HCT116 (cell line): ENCODE results near the gene REXO5. TPM values are rescaled to one million over a fixed set of nuclear protein-coding genes. Genes with fewer than 3 reads are reported as not detected.
A peak's percentile ranks its signal among the peaks of the same experiment; 100 is the strongest.

ENCODE experiments used
- ATAC-seq: fragments of 200-7000 bp; cut with Tn5 transposase; 2 replicates; pipeline ENCODE4 v1.9.1; 2020; ENCODE audit warnings: mild to moderate bottlenecking, moderate library complexity
- BruUV-seq: library from RNA; stranded (reverse); fragments of 400-500 nt; replicated peaks from 2 replicates; lab custom pipeline; 2021; lab: Mats Ljungman, UMichigan
- CTCF ChIA-PET: fragments of 300-600 bp; sonication (Branson Sonifier 250); formaldehyde crosslinking; loops from one replicate; lab custom pipeline; 2021; ENCODE audit warnings: antibody characterized with exemption; lab: Charles Lee
- POLR2A ChIA-PET: fragments of 300-600, 350-600 bp; sonication (Branson Sonifier 250); formaldehyde crosslinking; loops from one replicate; lab custom pipeline; 2021; ENCODE audit warnings: antibody characterized with exemption; lab: Charles Lee
- RAD21 ChIA-PET, 2 experiments: fragments of 300-600 bp; sonication (Branson Sonifier 250); formaldehyde crosslinking; loops; one replicate each; lab custom pipeline; 2023; ENCODE audit warnings: low total read pairs in 2 of 2; ENCODE audit not compliant: uncharacterized antibody in 2 of 2, unreplicated experiment in 2 of 2, low non-redundant PET in 1 of 2; lab: Charles Lee
- DNase-seq: peaks from one replicate; pipeline ENCODE4 v3.0.0-alpha.2; 2010; ENCODE audit warnings: low read depth, low spot score
- H2AFZ ChIP-seq: fragments of 200-600 bp; shearing (Covaris generic), sonication (generic); 2 replicates; pipeline ENCODE4 v1.6.1; 2017; ENCODE audit warnings: low read depth, mixed run types, mixed read lengths, antibody characterized with exemption, low read length; ENCODE audit not compliant: poor library complexity, severe bottlenecking
- H3K27ac ChIP-seq: 2 replicates; pipeline ENCODE4 v1.5.1; 2012; ENCODE audit warnings: low read depth, low read length
- H3K27me3 ChIP-seq: fragments of 200-600 bp; sonication (generic); 2 replicates; pipeline ENCODE4 v1.6.1; 2016; ENCODE audit warnings: mixed run types, low read length, mixed read lengths; ENCODE audit not compliant: insufficient read depth
- H3K36me3 ChIP-seq, 2 experiments: fragments of 200-500 bp in 1 of 2; fragments of 200-600 bp in 1 of 2; sonication (Bioruptor generic) in 1 of 2; sonication (generic) in 1 of 2; 2 replicates each; pipeline versions ENCODE4 v1.5.1 to v1.6.1; 2014 to 2016; ENCODE audit warnings: low read length in 2 of 2, inconsistent platforms in 1 of 2, mixed read lengths in 1 of 2, mixed run types in 1 of 2; ENCODE audit not compliant: insufficient read depth in 2 of 2, control insufficient read depth in 1 of 2
- H3K4me1 ChIP-seq, 2 experiments: fragments of 200-600 bp in 1 of 2; sonication (generic) in 1 of 2; 2 replicates each; pipeline versions ENCODE4 v1.5.1 to v1.6.1; 2012 to 2017; ENCODE audit warnings: low read length in 2 of 2, inconsistent platforms in 1 of 2, mild to moderate bottlenecking in 1 of 2, mixed read lengths in 1 of 2, mixed run types in 1 of 2, moderate library complexity in 1 of 2; ENCODE audit not compliant: insufficient read depth in 2 of 2, control insufficient read depth in 1 of 2
- H3K4me2 ChIP-seq: fragments of 200-600 bp; sonication (generic); 2 replicates; pipeline ENCODE4 v1.6.1; 2017; ENCODE audit warnings: mixed run types, low read length, mixed read lengths
- H3K4me3 ChIP-seq, 2 experiments: fragments of 200-600 bp in 1 of 2; sonication (generic) in 1 of 2; replicated peaks in 1 of 2; 2 replicates each; pipeline ENCODE4 v1.5.1; 2011 to 2016; ENCODE audit warnings: low read length in 2 of 2, control low read depth in 1 of 2, low read depth in 1 of 2, mild to moderate bottlenecking in 1 of 2, mixed read lengths in 1 of 2, mixed run types in 1 of 2
- H3K79me2 ChIP-seq: fragments of 200-600 bp; sonication (generic); 2 replicates; pipeline ENCODE4 v1.6.1; 2017; ENCODE audit warnings: mild to moderate bottlenecking, mixed run types, low read length, moderate library complexity, mixed read lengths; ENCODE audit not compliant: insufficient read depth
- H3K9ac ChIP-seq: fragments of 200-600 bp; sonication (generic); 2 replicates; pipeline ENCODE4 v1.6.1; 2016; ENCODE audit warnings: low read length, mixed read lengths
- H3K9me2 ChIP-seq: fragments of 200-600 bp; sonication (generic), shearing (Covaris generic); 2 replicates; pipeline ENCODE4 v1.6.1; 2017; ENCODE audit warnings: mixed run types, mild to moderate bottlenecking, moderate library complexity; ENCODE audit not compliant: insufficient read depth
- H3K9me3 ChIP-seq, 2 experiments: fragments of 200-500 bp in 1 of 2; fragments of 200-600 bp in 1 of 2; sonication (Bioruptor generic) in 1 of 2; sonication (generic) in 1 of 2; 2 replicates each; pipeline ENCODE4 v1.6.1; 2014 to 2017; ENCODE audit warnings: low read length in 2 of 2, mixed read lengths in 2 of 2, inconsistent platforms in 1 of 2, low read depth in 1 of 2, mild to moderate bottlenecking in 1 of 2, mixed run types in 1 of 2, moderate library complexity in 1 of 2; ENCODE audit not compliant: control insufficient read depth in 1 of 2, insufficient read depth in 1 of 2
- H4K20me1 ChIP-seq: fragments of 200-600 bp; sonication (generic), shearing (Covaris generic); 2 replicates; pipeline ENCODE4 v1.6.1; 2017; ENCODE audit warnings: mixed run types, mild to moderate bottlenecking, moderate library complexity; ENCODE audit not compliant: insufficient read depth
- ATF3 ChIP-seq: IDR thresholded peaks from 2 replicates; pipeline ENCODE4 v1.6.1; 2012
- CTCF ChIP-seq, 3 experiments: fragments of 200-600 bp in 1 of 3; sonication (generic) in 1 of 3; IDR thresholded peaks in 2 of 3; conservative IDR thresholded peaks in 1 of 3; 2 replicates each; pipeline ENCODE4 v1.5.1; 2012 to 2017; ENCODE audit warnings: low read depth in 2 of 3, low read length in 2 of 3, antibody characterized with exemption in 1 of 3, borderline replicate concordance in 1 of 3, control low read depth in 1 of 3, mild to moderate bottlenecking in 1 of 3, mixed read lengths in 1 of 3, mixed run types in 1 of 3, moderate library complexity in 1 of 3; ENCODE audit not compliant: insufficient read depth in 1 of 3
- EGR1 ChIP-seq: IDR thresholded peaks from 2 replicates; pipeline ENCODE4 v1.6.1; 2012; ENCODE audit warnings: low read depth
- ELF1 ChIP-seq: IDR thresholded peaks from 2 replicates; pipeline ENCODE4 v1.6.1; 2012; ENCODE audit warnings: low read depth, borderline replicate concordance
- EZH2 ChIP-seq: fragments of 200-600 bp; sonication (generic); IDR thresholded peaks from 2 replicates; pipeline ENCODE4 v1.6.1; 2017; ENCODE audit warnings: antibody characterized with exemption, mixed run types
- EZH2phosphoT487 ChIP-seq: fragments of 200-600 bp; IDR thresholded peaks from 2 replicates; pipeline ENCODE4 v1.6.1; 2018; ENCODE audit warnings: antibody characterized with exemption, borderline replicate concordance
- MAX ChIP-seq: IDR thresholded peaks from 2 replicates; pipeline ENCODE4 v1.6.1; 2012
- POLR2AphosphoS5 ChIP-seq: IDR thresholded peaks from 2 replicates; pipeline ENCODE4 v1.6.1; 2011; ENCODE audit warnings: mild to moderate bottlenecking, low read depth, low read length, moderate library complexity
- RAD21 ChIP-seq: IDR thresholded peaks from 2 replicates; pipeline ENCODE4 v1.6.1; 2012; ENCODE audit warnings: low read depth, mild to moderate bottlenecking
- SIN3A ChIP-seq: IDR thresholded peaks from 2 replicates; pipeline ENCODE4 v1.6.1; 2012; ENCODE audit warnings: low read depth
- SRF ChIP-seq: IDR thresholded peaks from 2 replicates; pipeline ENCODE4 v1.6.1; 2012; ENCODE audit warnings: low read depth
- YY1 ChIP-seq: IDR thresholded peaks from 2 replicates; pipeline ENCODE4 v1.6.1; 2011; ENCODE audit warnings: low read length, low read depth, moderate library complexity, mild to moderate bottlenecking; ENCODE audit not compliant: insufficient replicate concordance; ENCODE audit errors: extremely low read depth
- ZBTB33 ChIP-seq: IDR thresholded peaks from 2 replicates; pipeline ENCODE4 v1.6.1; 2011; ENCODE audit warnings: mild to moderate bottlenecking, low read length, moderate library complexity; ENCODE audit not compliant: insufficient replicate concordance; ENCODE audit errors: extremely low read depth
- ZFX ChIP-seq: fragments of 450-650 bp; IDR thresholded peaks from 2 replicates; pipeline ENCODE4 v1.6.1; 2017
- intact Hi-C: fragments of 100-400 bp; cut with micrococcal nuclease; formaldehyde crosslinking; loops from 2 replicates; pipeline ENCODE4 v1.10.0; 2022
- total RNA-seq: library from RNA; stranded (reverse); gene quantifications from one replicate; pipeline ENCODE4 v1.2.1, GENCODE V29; 2021; ENCODE audit not compliant: unreplicated experiment

REXO5 gene
- total RNA-seq, 1 experiment from 2014 or later = 10.5 TPM

- peaks cover 19 to 22% of the 10 kb centered on the region in 2 experiments for H3K4me1 ChIP-seq
- no peaks in the 10 kb centered on the region for H3K27me3 ChIP-seq
- H3K9me3 ChIP-seq = no peaks in the 10 kb centered on the region
- no peak for DNase-seq
- peak; percentile 27; the same call in 1 of the 2 replicates for TF ChIP-seq POLR2AphosphoS5
- no peak for TF ChIP-seq SRF
- TF ChIP-seq, all 23 proteins: peak for 1
- peak overlapping the region; percentile 44; the same call in 1 of the 2 replicates for H3K27ac ChIP-seq
- no TSS peak for BruUV-seq
- H3K4me3 ChIP-seq = no peak overlapping the region
- 0 out of 4 replicates have a peak, but pooled peaks cover 0 to 5% of the 10 kb centered on the region in 2 experiments for H3K36me3 ChIP-seq
- H3K79me2 ChIP-seq = no peaks in the 10 kb centered on the region
- intact Hi-C loops = loop anchor here (1.0 to 5.0 kb wide), 7 partner anchors 51 to 1826 kb away; partner anchors contain the start of genes DCUN1D3, LDAF1 and LYRM1
- no peak overlapping the region for H3K9ac ChIP-seq
- ATAC-seq = 0 out of 2 replicates have a peak, but pooled peaks have one; percentile 4
- POLR2A ChIA-PET = interaction anchor here (0.9 to 1.6 kb wide), 4 partner anchors 16 to 450 kb away, joined by 3 to 4 read pairs (median 4); no protein-coding TSS in a partner anchor
- RAD21 ChIA-PET = interaction anchor here (0.8 to 1.7 kb wide), 5 partner anchors 63 to 338 kb away, joined by 3 to 11 read pairs (median 5); no protein-coding TSS in a partner anchor
- CTCF ChIA-PET = interaction anchor here (0.7 to 3.2 kb wide), 17 partner anchors 14 to 450 kb away, joined by 3 to 41 read pairs (median 5); partner anchors contain the start of genes ERI2 and REXO5
- H3K9me2 ChIP-seq = no peaks in the 10 kb centered on the region
- no peak overlapping the region; the same call in 1 of the 2 replicates for H3K4me2 ChIP-seq
- no peak overlapping the region for H2AFZ ChIP-seq
- no peaks in the 10 kb centered on the region for H4K20me1 ChIP-seq
Observed at GRCh38 chr16:20850981-20851380, 44.7 kb downstream of the REXO5 start.

- intact Hi-C loops = loop anchor here (2.0 to 5.0 kb wide), 4 partner anchors 51 to 1826 kb away; partner anchors contain the start of genes DCUN1D3, LDAF1 and LYRM1
- H2AFZ ChIP-seq = no peak overlapping the region
- H3K9ac ChIP-seq = no peak overlapping the region
- no peaks in the 10 kb centered on the region for H3K79me2 ChIP-seq
- H4K20me1 ChIP-seq = no peaks in the 10 kb centered on the region
- BruUV-seq = no TSS peak
- H3K36me3 ChIP-seq = 0 out of 4 replicates have a peak, but pooled peaks cover 0 to 5% of the 10 kb centered on the region in 2 experiments
- DNase-seq = peak; percentile 28
- H3K4me3 ChIP-seq = no peak overlapping the region
- ChIA-PET CTCF (interaction anchor here (1.9 to 3.2 kb wide), 4 partner anchors 24 to 337 kb away, joined by 5 to 41 read pairs (median 22); no protein-coding TSS in a partner anchor), RAD21 (interaction anchor here (0.8 to 1.7 kb wide), 4 partner anchors 49 to 232 kb away, joined by 3 to 11 read pairs (median 4); partner anchors contain the start of genes DCUN1D3 (in 1 of the 2) and LYRM1 (in 1 of the 2)), POLR2A (interaction anchor here (1.6 kb wide), 1 partner anchor 250 kb away, joined by 4 read pairs; no protein-coding TSS in a partner anchor)
- H3K27ac ChIP-seq = peak overlapping the region; percentile 44
- H3K9me2 ChIP-seq = no peaks in the 10 kb centered on the region
- no peaks in the 10 kb centered on the region for H3K27me3 ChIP-seq
- peaks cover 19 to 22% of the 10 kb centered on the region in 2 experiments for H3K4me1 ChIP-seq
- H3K9me3 ChIP-seq = no peaks in the 10 kb centered on the region
- H3K4me2 ChIP-seq = peak overlapping the region; percentile 41
- ATAC-seq = peak; percentile 63
- TF ChIP-seq EZH2phosphoT487 (no peak), CTCF (IDR thresholded peaks at IDR 0.05 in 2 of 3, conservative IDR thresholded peaks at IDR 0.05 in 1 of 3; ENCODE audit: borderline replicate concordance in 1 of 3, insufficient read depth in 1 of 3, low read depth in 2 of 3, low read length in 2 of 3) (no peak), MAX (no peak), EZH2 (no peak), RAD21 (peak; percentile 40; the same call in 1 of the 2 replicates), ATF3 (no peak), ZFX (no peak), YY1 (no peak), ZBTB33 (no peak), ELF1 (no peak), SIN3A (peak; percentile 38; the same call in 1 of the 2 replicates), EGR1 (0 out of 2 replicates have a peak, but pooled peaks have one; percentile 29)
Observed at GRCh38 chr16:20851601-20852000, 45.3 kb downstream of the REXO5 start.
